HG02588 (cell line): Measurements from ENCODE around the gene SCTR.

Experiments used
- ATAC-seq: cut with Tn5 transposase; IDR thresholded peaks from one replicate; pipeline ENCODE4 v1.9.1; 2021; ENCODE audit warnings: mild to moderate bottlenecking, moderate library complexity; ENCODE audit not compliant: unreplicated experiment

The SCTR gene

GRCh38 chr2:119449521-119449920 is 74.8 kb downstream of the SCTR start:
- no peak for ATAC-seq

- no peak for ATAC-seq
Measured at GRCh38 chr2:119448427-119449141, 75.7 kb downstream of the SCTR start.

- no peak for ATAC-seq
Measured at GRCh38 chr2:119446037-119446436, 78.2 kb downstream of the SCTR start.

- no peak for ATAC-seq
Measured at GRCh38 chr2:119442850-119443249, 81.4 kb downstream of the SCTR start.

GRCh38 chr2:119442226-119442619 is 82.1 kb downstream of the SCTR start:
- ATAC-seq = no peak

- ATAC-seq = no peak
Measured at GRCh38 chr2:119441376-119442225, 82.7 kb downstream of the SCTR start.

GRCh38 chr2:119440873-119441272 is 83.4 kb downstream of the SCTR start:
- ATAC-seq = no peak

- ATAC-seq = no peak
Measured at GRCh38 chr2:119440501-119440870, 83.8 kb downstream of the SCTR start.

GRCh38 chr2:119439574-119440500 is 84.4 kb downstream of the SCTR start:
- ATAC-seq = no peak

GRCh38 chr2:119438726-119439284 is 85.5 kb downstream of the SCTR start:
- no peak for ATAC-seq

GRCh38 chr2:119438128-119438656 is 86.1 kb downstream of the SCTR start:
- ATAC-seq = no peak

- ATAC-seq = no peak
Measured at GRCh38 chr2:119436993-119437772, 87.1 kb downstream of the SCTR start.

GRCh38 chr2:119435953-119436297 is 88.4 kb downstream of the SCTR start:
- ATAC-seq = no peak

- ATAC-seq = no peak
Measured at GRCh38 chr2:119435081-119435952, 89.0 kb downstream of the SCTR start.

- ATAC-seq = no peak
Measured at GRCh38 chr2:119434664-119435063, 89.6 kb downstream of the SCTR start.

GRCh38 chr2:119433636-119434327 is 90.5 kb downstream of the SCTR start:
- no peak for ATAC-seq

GRCh38 chr2:119432851-119433522 is 91.3 kb downstream of the SCTR start:
- ATAC-seq = no peak
